Omental fat pad (tissue), 4 donors: Measurements from ENCODE around the gene CTBP1. TPM values are rescaled to one million over a fixed set of nuclear protein-coding genes. Genes with fewer than 3 reads are reported as not detected.

Source experiments
- ATAC-seq: fragments of 150-250 bp; one replicate; pipeline ENCODE4 v1.9.1; 2016; ENCODE audit warnings: mild to moderate bottlenecking, moderate library complexity; ENCODE audit not compliant: low FRiP score
- DNase-seq: peaks from one replicate; pipeline ENCODE4 v3.0.0-alpha.2; 2019; ENCODE audit warnings: low spot score
- CTCF ChIP-seq, 3 donors: fragments of 450-650 bp; IDR thresholded peaks; one replicate each; pipeline ENCODE4 v1.5.1; 2016 to 2017; ENCODE audit warnings: antibody characterized with exemption in 3 of 3, mild to moderate bottlenecking in 3 of 3, moderate library complexity in 2 of 3
- total RNA-seq, 4 donors: library from RNA; depleted of rRNA; stranded (reverse); fragments of >200 nt; gene quantifications; one replicate each; pipeline ENCODE4 v1.1.0, GENCODE V29; 2016

CTBP1 gene
- total RNA-seq, 4 donors from 2014 or later: 102 to 137 (median 132) TPM

- DNase-seq: no peak
- no peak for TF ChIP-seq CTCF (IDR thresholded peaks at IDR 0.05)
- ATAC-seq: no peak
Measured at GRCh38 chr4:1231637-1232360, 17.1 kb downstream of the CTBP1 start.

- ATAC-seq: no peak
- DNase-seq: no peak
- no peak for TF ChIP-seq CTCF (IDR thresholded peaks at IDR 0.05)
Measured at GRCh38 chr4:1230971-1231636, 17.8 kb downstream of the CTBP1 start.

- no peak for TF ChIP-seq CTCF (IDR thresholded peaks at IDR 0.05)
- ATAC-seq: no peak
Measured at GRCh38 chr4:1230316-1230715, 18.6 kb downstream of the CTBP1 start.

GRCh38 chr4:1229117-1229849 is 19.6 kb downstream of the CTBP1 start:
- DNase-seq (no peak), ATAC-seq (no peak)
- no peak for TF ChIP-seq CTCF (IDR thresholded peaks at IDR 0.05)

More at GRCh38 chr4:1230316-1230715, 18.6 kb downstream of the CTBP1 start:
- no peak for DNase-seq

- TF ChIP-seq CTCF (IDR thresholded peaks at IDR 0.05): no peak
- no peak for ATAC-seq
- no peak for DNase-seq
Measured at GRCh38 chr4:1227816-1228215, 21.1 kb downstream of the CTBP1 start.

- no peak for ATAC-seq
- DNase-seq: no peak
- TF ChIP-seq CTCF (IDR thresholded peaks at IDR 0.05): no peak
Measured at GRCh38 chr4:1226598-1226997, 22.3 kb downstream of the CTBP1 start.
